K562 (cell line): ENCODE measurements around the gene CDC45. TPM values are rescaled to one million over a fixed set of nuclear protein-coding genes. Genes with fewer than 3 reads are reported as not detected.

Source experiments
- ARID3A ChIP-seq: IDR thresholded peaks from 2 replicates; pipeline ENCODE4 v1.6.1; 2012; ENCODE audit warnings: low read depth, low read length, improper control_type of control experiment, borderline replicate concordance
- ASH1L ChIP-seq: fragments of 450-650 bp; IDR thresholded peaks from 2 replicates; pipeline ENCODE4 v1.6.1; 2018; ENCODE audit warnings: borderline replicate concordance, mild to moderate bottlenecking, low read depth; ENCODE audit not compliant: partially characterized antibody
- CBX8 ChIP-seq: fragments of 200-600 bp; sonication (generic); IDR thresholded peaks from 2 replicates; pipeline ENCODE4 v1.6.1; 2012; ENCODE audit warnings: borderline replicate concordance, mixed run types, low read depth, mild to moderate bottlenecking, moderate library complexity, mixed read lengths, low read length, control low read depth, inconsistent platforms; ENCODE audit not compliant: poor library complexity, severe bottlenecking; ENCODE audit errors: extremely low read depth
- CEBPG ChIP-seq, 3 experiments: fragments of 200-800 bp in 1 of 3; sonication (Bioruptor generic) in 1 of 3; sonication (generic) in 1 of 3; formaldehyde crosslinking in 1 of 3; IDR thresholded peaks in 2 of 3; conservative IDR thresholded peaks in 1 of 3; 2 replicates each; pipeline versions ENCODE4 v1.6.1 to v1.8.0; 2016 to 2022; ENCODE audit warnings: missing compliant biosample characterization in 2 of 3, missing genetic modification characterization in 2 of 3, mild to moderate bottlenecking in 1 of 3, missing genetic modification reagents in 1 of 3
- CHD2 ChIP-seq: IDR thresholded peaks from 2 replicates; pipeline ENCODE4 v1.6.1; 2011; ENCODE audit warnings: low read depth, low read length
- ELF2 ChIP-seq: fragments of 250-450 bp; sonication (Bioruptor Pico); IDR thresholded peaks from 2 replicates; pipeline ENCODE4 v1.5.0; 2021; ENCODE audit warnings: mild to moderate bottlenecking
- ELF4 ChIP-seq: fragments of 450-650 bp; formaldehyde crosslinking; IDR thresholded peaks from 2 replicates; pipeline ENCODE4 v1.4.0; 2022; ENCODE audit warnings: missing genetic modification characterization
- LCOR ChIP-seq: sonication (generic); formaldehyde crosslinking; IDR thresholded peaks from 2 replicates; pipeline ENCODE4 v1.8.0; 2022; ENCODE audit warnings: mild to moderate bottlenecking, missing genetic modification reagents
- SIN3A ChIP-seq, 2 experiments: fragments of 150-350 bp in 1 of 2; IDR thresholded peaks; 2 replicates each; pipeline ENCODE4 v1.6.1; 2011 to 2016; ENCODE audit warnings: borderline replicate concordance in 2 of 2, low read depth in 2 of 2, low read length in 2 of 2, mild to moderate bottlenecking in 2 of 2, moderate library complexity in 2 of 2; ENCODE audit not compliant: control insufficient read depth in 1 of 2
- SREBF1 ChIP-seq: fragments of 150-350 bp; IDR thresholded peaks from 2 replicates; pipeline ENCODE4 v1.6.1; 2014; ENCODE audit warnings: antibody characterized with exemption, low read depth, low read length, borderline replicate concordance
- ZNF217 ChIP-seq: sonication (generic); formaldehyde crosslinking; IDR thresholded peaks from 2 replicates; pipeline ENCODE4 v1.8.0; 2022; ENCODE audit warnings: mild to moderate bottlenecking, missing genetic modification reagents
- ZNF444 ChIP-seq: fragments of 250-450 bp; sonication (Bioruptor Pico); IDR thresholded peaks from 2 replicates; pipeline ENCODE4 v1.4.0; 2020; ENCODE audit warnings: mild to moderate bottlenecking, moderate library complexity
- ZNF707 ChIP-seq: fragments of 250-450 bp; sonication (Bioruptor Pico); conservative IDR thresholded peaks from 2 replicates; pipeline ENCODE4 v1.8.0; 2022; ENCODE audit warnings: inconsistent platforms, mild to moderate bottlenecking, moderate library complexity
- polyA plus RNA-seq, 8 experiments: library from polyadenylated mRNA; depleted of rRNA in 4 of 8; stranded (reverse) in 5 of 8; unstranded in 3 of 8; fragments of >200 nt; fragmentation: Nextera tagmentation in 2 of 8; fragmentation: Illumina TruSeq in 1 of 8; extraction: Ambion mirVana in 2 of 8; extraction: Trizol in 1 of 8; gene quantifications; 2 replicates each; pipeline versions ENCODE4 v1.2.1 to v1.2.3, GENCODE V29; 2011 to 2014; ENCODE audit warnings: inconsistent platforms in 1 of 8, missing spikeins in 1 of 8
- total RNA-seq, 7 experiments: library from RNA; depleted of rRNA in 6 of 7; stranded (reverse); fragments of >200 nt in 6 of 7; fragmentation: Illumina TruSeq in 2 of 7; extraction: Trizol in 2 of 7; gene quantifications; 2 replicates each; pipeline versions ENCODE4 v1.2.1 to v1.2.3, GENCODE V29; 2011 to 2021; ENCODE audit warnings: low replicate concordance in 1 of 7
- TF ChIP-seq, protein P1 (sequence below): sonication (generic); formaldehyde crosslinking; IDR thresholded peaks from 2 replicates; pipeline ENCODE4 v1.8.1; 2023; ENCODE audit warnings: mild to moderate bottlenecking, missing genetic modification reagents
- TF ChIP-seq, protein P2 (sequence below), 3 experiments: fragments of 200-800 bp in 1 of 3; sonication (Bioruptor generic) in 1 of 3; sonication (generic) in 1 of 3; formaldehyde crosslinking in 1 of 3; IDR thresholded peaks; 2 replicates each; pipeline versions ENCODE4 v1.6.1 to v1.8.0; 2016 to 2022; ENCODE audit warnings: mild to moderate bottlenecking in 2 of 3, missing compliant biosample characterization in 2 of 3, missing genetic modification characterization in 2 of 3, missing genetic modification reagents in 1 of 3
- TF ChIP-seq, protein P3 (sequence below): fragments of 450-650 bp; formaldehyde crosslinking; conservative IDR thresholded peaks from 2 replicates; pipeline ENCODE4 v1.4.0; 2022; ENCODE audit warnings: mild to moderate bottlenecking, missing genetic modification characterization

Gene CDC45
- total and polyA plus RNA-seq, 9 of the 15 experiments (the other 6 are each of a cell fraction or from before 2014, with no cell fraction given) = 251 to 580 (median 410) TPM

- TF ChIP-seq, protein P1, sequence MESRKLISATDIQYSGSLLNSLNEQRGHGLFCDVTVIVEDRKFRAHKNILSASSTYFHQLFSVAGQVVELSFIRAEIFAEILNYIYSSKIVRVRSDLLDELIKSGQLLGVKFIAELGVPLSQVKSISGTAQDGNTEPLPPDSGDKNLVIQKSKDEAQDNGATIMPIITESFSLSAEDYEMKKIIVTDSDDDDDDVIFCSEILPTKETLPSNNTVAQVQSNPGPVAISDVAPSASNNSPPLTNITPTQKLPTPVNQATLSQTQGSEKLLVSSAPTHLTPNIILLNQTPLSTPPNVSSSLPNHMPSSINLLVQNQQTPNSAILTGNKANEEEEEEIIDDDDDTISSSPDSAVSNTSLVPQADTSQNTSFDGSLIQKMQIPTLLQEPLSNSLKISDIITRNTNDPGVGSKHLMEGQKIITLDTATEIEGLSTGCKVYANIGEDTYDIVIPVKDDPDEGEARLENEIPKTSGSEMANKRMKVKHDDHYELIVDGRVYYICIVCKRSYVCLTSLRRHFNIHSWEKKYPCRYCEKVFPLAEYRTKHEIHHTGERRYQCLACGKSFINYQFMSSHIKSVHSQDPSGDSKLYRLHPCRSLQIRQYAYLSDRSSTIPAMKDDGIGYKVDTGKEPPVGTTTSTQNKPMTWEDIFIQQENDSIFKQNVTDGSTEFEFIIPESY (CRISPR knock-in tag) = no peak
- peak; percentile 100 for TF ChIP-seq ELF4 (CRISPR knock-in tag)
- TF ChIP-seq ZNF707 (CRISPR knock-in tag) = peak; percentile 60; the same call in 1 of the 2 replicates
- TF ChIP-seq CBX8 = no peak
- TF ChIP-seq ARID3A = peak; percentile 13; the same call in 1 of the 2 replicates
- TF ChIP-seq, protein P2, sequence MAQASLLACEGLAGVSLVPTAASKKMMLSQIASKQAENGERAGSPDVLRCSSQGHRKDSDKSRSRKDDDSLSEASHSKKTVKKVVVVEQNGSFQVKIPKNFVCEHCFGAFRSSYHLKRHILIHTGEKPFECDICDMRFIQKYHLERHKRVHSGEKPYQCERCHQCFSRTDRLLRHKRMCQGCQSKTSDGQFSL (CRISPR knock-in tag; IDR thresholded peaks at IDR 0.05) = no peak
- TF ChIP-seq, protein P2 (tag; IDR thresholded peaks at IDR 0.05) = peak in 1 of 2 experiments; percentile 69; a peak in 1 of 4 replicates
- no peak for TF ChIP-seq LCOR (CRISPR knock-in tag)
- TF ChIP-seq CEBPG (CRISPR knock-in tag; IDR thresholded peaks at IDR 0.05) = no peak
- TF ChIP-seq CEBPG (tag; conservative IDR thresholded peaks at IDR 0.05 in 1 of 2, IDR thresholded peaks at IDR 0.05 in 1 of 2) = no peak
- TF ChIP-seq, protein P3, sequence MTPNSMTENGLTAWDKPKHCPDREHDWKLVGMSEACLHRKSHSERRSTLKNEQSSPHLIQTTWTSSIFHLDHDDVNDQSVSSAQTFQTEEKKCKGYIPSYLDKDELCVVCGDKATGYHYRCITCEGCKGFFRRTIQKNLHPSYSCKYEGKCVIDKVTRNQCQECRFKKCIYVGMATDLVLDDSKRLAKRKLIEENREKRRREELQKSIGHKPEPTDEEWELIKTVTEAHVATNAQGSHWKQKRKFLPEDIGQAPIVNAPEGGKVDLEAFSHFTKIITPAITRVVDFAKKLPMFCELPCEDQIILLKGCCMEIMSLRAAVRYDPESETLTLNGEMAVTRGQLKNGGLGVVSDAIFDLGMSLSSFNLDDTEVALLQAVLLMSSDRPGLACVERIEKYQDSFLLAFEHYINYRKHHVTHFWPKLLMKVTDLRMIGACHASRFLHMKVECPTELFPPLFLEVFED (CRISPR knock-in tag) = peak; percentile 98
- no peak for TF ChIP-seq SIN3A (IDR thresholded peaks at IDR 0.05; ENCODE audit: borderline replicate concordance in 2 of 2, control insufficient read depth in 1 of 2, low read depth in 2 of 2, low read length in 2 of 2)
- TF ChIP-seq ZNF444 (CRISPR knock-in tag) = peak; percentile 82
- no peak for TF ChIP-seq ZNF217 (CRISPR knock-in tag)
- no peak for TF ChIP-seq SREBF1
- TF ChIP-seq CHD2 = peak; percentile 88
- TF ChIP-seq ELF2 (CRISPR knock-in tag) = peak; percentile 100
- TF ChIP-seq ASH1L = no peak
Measured at GRCh38 chr22:19479355-19480172, at the start of gene CDC45 (continued).
